HepG2 (cell line): ENCODE measurements around the gene DYNC1LI1. TPM values are rescaled to one million over a fixed set of nuclear protein-coding genes. Genes with fewer than 3 reads are reported as not detected.

Experiments
- BHLHE40 ChIP-seq: IDR thresholded peaks from 2 replicates; pipeline ENCODE4 v1.6.1; 2011; ENCODE audit warnings: low read length, improper control_type of control experiment
- CAMTA2 ChIP-seq: sonication (generic); formaldehyde crosslinking; IDR thresholded peaks from 2 replicates; pipeline ENCODE4 v1.4.0; 2020; ENCODE audit warnings: mild to moderate bottlenecking, missing genetic modification reagents, borderline replicate concordance
- HOMEZ ChIP-seq: IDR thresholded peaks from 2 replicates; pipeline ENCODE4 v1.6.1; 2016; ENCODE audit warnings: low read depth
- KDM5A ChIP-seq: fragments of 200-600 bp; sonication (generic); IDR thresholded peaks from 2 replicates; pipeline ENCODE4 v1.7.0; 2018; ENCODE audit warnings: antibody characterized with exemption, mild to moderate bottlenecking, low read length, borderline replicate concordance
- MED8 ChIP-seq: sonication (generic); formaldehyde crosslinking; IDR thresholded peaks from 2 replicates; pipeline ENCODE4 v1.8.1; 2023; ENCODE audit warnings: mild to moderate bottlenecking, missing genetic modification reagents; ENCODE audit not compliant: insufficient replicate concordance
- MYPOP ChIP-seq: sonication (generic); formaldehyde crosslinking; IDR thresholded peaks from 2 replicates; pipeline ENCODE4 v1.8.1; 2023; ENCODE audit warnings: mild to moderate bottlenecking, moderate library complexity, missing genetic modification reagents
- NBN ChIP-seq: fragments of 450-650 bp; conservative IDR thresholded peaks from 2 replicates; pipeline ENCODE4 v1.6.1; 2017
- NCOR1 ChIP-seq: fragments of 200-600 bp; sonication (generic); IDR thresholded peaks from 2 replicates; pipeline ENCODE4 v1.7.0; 2017; ENCODE audit warnings: antibody characterized with exemption, low read length, borderline replicate concordance
- POLR2G ChIP-seq: fragments of 200-400 bp; formaldehyde crosslinking; IDR thresholded peaks from 2 replicates; pipeline ENCODE4 v1.6.1; 2018; ENCODE audit warnings: mild to moderate bottlenecking, low read depth, low read length, moderate library complexity
- SKIL ChIP-seq: sonication (generic); formaldehyde crosslinking; IDR thresholded peaks from 2 replicates; pipeline ENCODE4 v1.8.0; 2022; ENCODE audit warnings: missing genetic modification reagents, mild to moderate bottlenecking, moderate library complexity, borderline replicate concordance
- SOX5 ChIP-seq: IDR thresholded peaks from 2 replicates; pipeline ENCODE4 v1.6.1; 2016; ENCODE audit warnings: borderline replicate concordance
- SYNCRIP ChIP-seq: fragments of 200-400 bp; formaldehyde crosslinking; IDR thresholded peaks from 2 replicates; pipeline ENCODE4 v1.6.1; 2018; ENCODE audit warnings: mild to moderate bottlenecking, low read depth, low read length; ENCODE audit not compliant: insufficient read depth
- TBX3 ChIP-seq: fragments of 450-650 bp; IDR thresholded peaks from 2 replicates; pipeline ENCODE4 v1.6.1; 2017; ENCODE audit warnings: antibody characterized with exemption, mild to moderate bottlenecking, inconsistent platforms, borderline replicate concordance
- ZBTB43 ChIP-seq: sonication (generic); formaldehyde crosslinking; conservative IDR thresholded peaks from 2 replicates; pipeline ENCODE4 v1.4.0; 2020; ENCODE audit warnings: missing genetic modification reagents
- ZFY ChIP-seq: sonication (generic); formaldehyde crosslinking; IDR thresholded peaks from 2 replicates; pipeline ENCODE4 v1.4.0; 2020; ENCODE audit warnings: missing genetic modification reagents
- ZKSCAN5 ChIP-seq: sonication (generic); formaldehyde crosslinking; IDR thresholded peaks from 2 replicates; pipeline ENCODE4 v1.5.1; 2020; ENCODE audit warnings: mild to moderate bottlenecking, missing genetic modification reagents
- ZNF10 ChIP-seq: sonication (generic); formaldehyde crosslinking; IDR thresholded peaks from 2 replicates; pipeline ENCODE4 v1.4.0; 2020; ENCODE audit warnings: mild to moderate bottlenecking, low read depth, missing genetic modification reagents, borderline replicate concordance
- ZNF18 ChIP-seq: sonication (generic); formaldehyde crosslinking; IDR thresholded peaks from 2 replicates; pipeline ENCODE4 v1.8.0; 2022; ENCODE audit warnings: mild to moderate bottlenecking, missing genetic modification reagents; ENCODE audit not compliant: insufficient replicate concordance
- ZNF205 ChIP-seq: IDR thresholded peaks from 2 replicates; pipeline ENCODE4 v1.6.1; 2018; ENCODE audit warnings: missing biosample characterization, missing genetic modification reagents
- ZNF337 ChIP-seq: sonication (generic); formaldehyde crosslinking; IDR thresholded peaks from 2 replicates; pipeline ENCODE4 v1.5.1; 2020; ENCODE audit warnings: missing genetic modification reagents, low read depth, mild to moderate bottlenecking, borderline replicate concordance
- ZNF501 ChIP-seq: sonication (generic); formaldehyde crosslinking; IDR thresholded peaks from 2 replicates; pipeline ENCODE4 v1.5.1; 2020; ENCODE audit warnings: mild to moderate bottlenecking, moderate library complexity, missing genetic modification reagents
- ZNF616 ChIP-seq: sonication (generic); formaldehyde crosslinking; IDR thresholded peaks from 2 replicates; pipeline ENCODE4 v1.5.0; 2020; ENCODE audit warnings: low read depth, mild to moderate bottlenecking, missing genetic modification reagents
- polyA plus RNA-seq, 8 experiments: library from polyadenylated mRNA; depleted of rRNA in 3 of 8; stranded (reverse) in 7 of 8; unstranded in 1 of 8; fragments of >200 nt; fragmentation: Illumina TruSeq in 4 of 8; extraction: Trizol in 4 of 8; gene quantifications; 2 replicates each; pipeline versions ENCODE4 v1.2.1 to v1.2.3, GENCODE V29; 2011 to 2016; ENCODE audit warnings: low read depth in 4 of 8, missing spikeins in 1 of 8, mixed read lengths in 1 of 8; ENCODE audit not compliant: insufficient read depth in 1 of 8
- total RNA-seq, 5 experiments: library from RNA; depleted of rRNA; stranded (reverse); fragments of >200 nt; fragmentation: Illumina TruSeq; extraction: Trizol; gene quantifications; 2 replicates each; pipeline ENCODE4 v1.2.3, GENCODE V29; 2016; ENCODE audit warnings: low read depth in 1 of 5

DYNC1LI1 gene
- total and polyA plus RNA-seq, 2 of the 13 experiments (the other 11 are each of a cell fraction or from before 2014, with no cell fraction given) = 13.4 to 37.1 TPM

GRCh38 chr3:32502118-32502945 is 68.3 kb downstream of the DYNC1LI1 start, which contains the start of gene CMTM6 (continued):
- TF ChIP-seq NCOR1 (no peak), ZNF205 (CRISPR knock-in tag) (no peak), ZNF501 (CRISPR knock-in tag) (peak; percentile 71; the same call in 1 of the 2 replicates), SYNCRIP (no peak), HOMEZ (CRISPR knock-in tag) (no peak), ZNF18 (CRISPR knock-in tag) (no peak), ZNF337 (CRISPR knock-in tag) (no peak), MYPOP (CRISPR knock-in tag) (0 out of 2 replicates have a peak, but pooled peaks have one; percentile 37), SOX5 (no peak), ZNF616 (CRISPR knock-in tag) (no peak), CAMTA2 (CRISPR knock-in tag) (no peak), POLR2G (peak; percentile 81), SKIL (no peak), MED8 (CRISPR knock-in tag) (no peak), ZKSCAN5 (no peak), NBN (no peak), TBX3 (no peak), ZFY (CRISPR knock-in tag) (0 out of 2 replicates have a peak, but pooled peaks have one; percentile 67), BHLHE40 (no peak), ZBTB43 (CRISPR knock-in tag) (no peak), ZNF10 (CRISPR knock-in tag) (no peak), KDM5A (peak; percentile 55)
